ENCODE data around the gene SEMA5A. TPM values are rescaled to one million over a fixed set of nuclear protein-coding genes. Genes with fewer than 3 reads are reported as not detected.

Gene SEMA5A
- total RNA-seq, 5 donors from 2014 or later (not counting 1 experiment from before 2014, with no cell fraction given): 0.60 to 5.1 (median 1.5) TPM

DNA sequence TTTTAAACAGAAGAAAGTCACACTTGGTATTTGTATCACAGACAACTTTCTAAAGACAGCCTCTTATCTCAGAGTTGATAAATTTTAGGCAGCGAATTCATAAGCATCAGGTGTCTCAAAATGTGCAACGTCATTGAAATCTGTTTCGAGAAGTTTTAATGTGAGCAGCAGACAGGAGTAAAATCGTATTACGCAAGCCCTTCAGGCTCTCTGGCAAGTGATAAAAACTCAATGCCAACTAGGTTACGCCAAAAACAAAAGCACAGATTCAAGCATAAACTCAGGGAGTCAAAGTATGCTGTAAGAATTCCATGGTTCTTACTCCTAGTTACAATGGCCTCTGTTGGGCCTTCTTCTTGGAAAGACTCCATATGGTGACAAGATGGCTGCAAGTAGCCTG, 244.7 kb downstream of the SEMA5A start:
- ChIA-PET CTCF (no interaction called here), POLR2A (no interaction called here)
- Histone ChIP-seq H3K4me1 (ENCODE audit: control insufficient read depth in 1 of 2, extremely low read depth in 1 of 2, insufficient read depth in 2 of 2, low read length in 2 of 2) (no peaks in the 10 kb centered on the region), H3K36me3 (ENCODE audit: control insufficient read depth in 2 of 2, extremely low read depth in 1 of 2, insufficient read depth in 1 of 2, low read length in 1 of 2) (no peaks in the 10 kb centered on the region), H3K4me3 (ENCODE audit: control insufficient read depth in 1 of 2, extremely low read depth in 1 of 2, low read length in 1 of 2) (no peak overlapping the region), H3K9me3 (no peaks in the 10 kb centered on the region), H3K27me3 (replicated peaks in 1 of 2; ENCODE audit: control insufficient read depth in 2 of 2, extremely low read depth in 1 of 2, insufficient read depth in 2 of 2, low read length in 1 of 2) (no peaks in the 10 kb centered on the region), H3K27ac (ENCODE audit: low read length) (no peak overlapping the region)
- no peaks in the 10 kb centered on the region for H3K36me3 Mint-ChIP-seq
- H3K9me3 Mint-ChIP-seq: peaks cover 3 to 11% (median 8%) of the 10 kb centered on the region in 3 donors
- H3K4me1 Mint-ChIP-seq: no peaks in the 10 kb centered on the region
- no peak overlapping the region for H3K4me3 Mint-ChIP-seq
- H3K27me3 Mint-ChIP-seq: no peaks in the 10 kb centered on the region
- WGBS (ENCODE audit: insufficient coverage): 86% methylated on average over 4 of the region's 6 CpGs
- no peak overlapping the region for H3K27ac Mint-ChIP-seq
- ATAC-seq (replicated peaks in 1 of 4) (no peak), DNase-seq (no peak)

DNA sequence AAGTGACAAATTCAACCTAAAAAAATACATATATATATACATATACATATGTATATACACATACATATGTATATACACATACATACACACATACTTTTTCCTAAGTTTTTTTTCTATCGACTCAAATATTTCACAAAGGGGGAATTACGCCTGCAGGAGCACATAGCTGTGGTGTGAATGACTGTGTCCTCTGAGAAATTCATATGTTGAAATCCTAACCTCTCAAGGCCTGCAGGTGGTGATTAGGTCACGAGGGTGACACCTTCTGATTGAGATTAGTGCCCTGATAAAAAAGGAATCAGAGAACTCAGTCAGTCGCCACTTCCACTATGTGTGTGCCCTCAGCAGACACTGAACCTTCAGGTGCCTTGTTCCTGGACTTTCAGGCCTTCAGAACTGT, 248.7 kb downstream of the SEMA5A start:
- no peaks in the 10 kb centered on the region for H3K36me3 ChIP-seq (ENCODE audit: control insufficient read depth in 2 of 2, extremely low read depth in 1 of 2, insufficient read depth in 1 of 2, low read length in 1 of 2)
- DNase-seq (no peak), ATAC-seq (replicated peaks in 1 of 4) (no peak)
- H3K4me1 ChIP-seq (ENCODE audit: control insufficient read depth in 1 of 2, extremely low read depth in 1 of 2, insufficient read depth in 2 of 2, low read length in 2 of 2): no peaks in the 10 kb centered on the region
- no peaks in the 10 kb centered on the region for H3K27me3 ChIP-seq (replicated peaks in 1 of 2; ENCODE audit: control insufficient read depth in 2 of 2, extremely low read depth in 1 of 2, insufficient read depth in 2 of 2, low read length in 1 of 2)
- Mint-ChIP-seq H3K9me3 (peaks cover 6 to 11% (median 11%) of the 10 kb centered on the region in 3 donors), H3K4me3 (no peak overlapping the region), H3K36me3 (no peaks in the 10 kb centered on the region), H3K27me3 (no peaks in the 10 kb centered on the region), H3K4me1 (no peaks in the 10 kb centered on the region), H3K27ac (no peak overlapping the region)
- no peaks in the 10 kb centered on the region for H3K9me3 ChIP-seq
- ChIA-PET CTCF (no interaction called here), POLR2A (interaction anchor here in 1 of 2 donors (1.0 kb wide), 1 partner anchor 13 kb away, joined by 3 read pairs; no protein-coding TSS in a partner anchor)
- 100% methylated on average over 1 of the region's 4 CpGs for WGBS (ENCODE audit: insufficient coverage)
- H3K4me3 ChIP-seq (ENCODE audit: control insufficient read depth in 1 of 2, extremely low read depth in 1 of 2, low read length in 1 of 2): no peak overlapping the region
- no peak overlapping the region for H3K27ac ChIP-seq (ENCODE audit: low read length)

DNA sequence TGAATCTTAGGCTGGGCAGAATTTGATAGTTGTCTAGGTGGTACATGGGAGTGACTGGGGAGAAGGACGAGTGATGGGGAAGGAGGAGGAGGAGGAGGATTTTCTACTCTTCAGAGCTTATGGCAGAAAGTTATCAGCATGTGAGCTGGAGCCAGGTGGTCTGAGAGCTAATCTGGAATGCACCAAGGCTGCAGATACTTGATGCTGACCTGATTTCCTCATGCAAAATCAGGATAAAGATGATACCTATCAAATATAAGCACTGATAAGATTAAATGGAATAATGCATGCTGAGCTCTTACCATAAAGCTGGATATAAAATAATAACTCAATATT, 250.4 kb downstream of the SEMA5A start:
- no peaks in the 10 kb centered on the region for H3K9me3 ChIP-seq
- no peak overlapping the region for H3K4me3 ChIP-seq (ENCODE audit: control insufficient read depth in 1 of 2, extremely low read depth in 1 of 2, low read length in 1 of 2)
- no peaks in the 10 kb centered on the region for H3K27me3 ChIP-seq (replicated peaks in 1 of 2; ENCODE audit: control insufficient read depth in 2 of 2, extremely low read depth in 1 of 2, insufficient read depth in 2 of 2, low read length in 1 of 2)
- Mint-ChIP-seq H3K27ac (no peak overlapping the region), H3K4me3 (no peak overlapping the region), H3K36me3 (no peaks in the 10 kb centered on the region), H3K27me3 (no peaks in the 10 kb centered on the region), H3K4me1 (no peaks in the 10 kb centered on the region), H3K9me3 (peaks cover 6 to 9% (median 8%) of the 10 kb centered on the region in 3 donors)
- ATAC-seq (replicated peaks in 1 of 4) (no peak), DNase-seq (no peak)
- H3K27ac ChIP-seq (ENCODE audit: low read length): no peak overlapping the region
- no peaks in the 10 kb centered on the region for H3K4me1 ChIP-seq (ENCODE audit: control insufficient read depth in 1 of 2, extremely low read depth in 1 of 2, insufficient read depth in 2 of 2, low read length in 2 of 2)
- 57% methylated on average over 1 of the region's 1 CpG for WGBS (ENCODE audit: insufficient coverage)
- H3K36me3 ChIP-seq (ENCODE audit: control insufficient read depth in 2 of 2, extremely low read depth in 1 of 2, insufficient read depth in 1 of 2, low read length in 1 of 2): no peaks in the 10 kb centered on the region
- ChIA-PET CTCF (no interaction called here), POLR2A (no interaction called here)

DNA sequence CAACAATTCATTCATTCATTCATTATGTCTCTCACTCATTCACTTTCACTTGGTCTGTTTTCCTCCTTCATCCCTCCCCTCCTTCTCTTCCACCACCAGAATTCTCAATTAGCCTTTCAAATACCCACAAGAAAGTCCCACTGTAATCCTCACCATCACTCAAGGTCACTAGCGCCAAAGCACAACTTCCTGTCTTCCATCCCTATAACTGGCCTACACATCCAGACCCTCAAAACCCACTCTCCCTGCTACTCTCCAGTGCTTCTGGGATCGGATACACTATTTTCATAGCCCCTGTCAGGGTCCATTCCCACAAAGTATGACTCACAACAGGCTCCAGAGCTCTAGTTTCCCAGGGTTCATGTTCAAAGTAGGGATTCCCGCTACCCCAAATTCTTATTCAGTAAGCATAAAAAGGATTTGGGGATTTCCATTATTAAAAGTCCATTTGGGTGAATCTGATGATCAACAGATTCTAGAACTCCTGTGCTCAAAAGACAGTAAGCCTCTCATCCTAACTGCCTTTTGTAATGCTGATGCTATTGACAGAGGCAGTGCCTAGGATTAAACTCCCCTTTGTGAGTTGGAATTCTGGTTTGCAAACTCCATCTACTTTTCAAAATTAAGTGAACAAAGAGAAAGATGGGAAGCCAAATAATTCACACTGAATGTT, 250.9 kb downstream of the SEMA5A start:
- Mint-ChIP-seq H3K4me3 (no peak overlapping the region), H3K27me3 (no peaks in the 10 kb centered on the region), H3K9me3 (peaks cover 6 to 8% (median 6%) of the 10 kb centered on the region in 3 donors), H3K36me3 (no peaks in the 10 kb centered on the region), H3K4me1 (no peaks in the 10 kb centered on the region), H3K27ac (no peak overlapping the region)
- H3K27ac ChIP-seq (ENCODE audit: low read length): no peak overlapping the region
- no peaks in the 10 kb centered on the region for H3K27me3 ChIP-seq (replicated peaks in 1 of 2; ENCODE audit: control insufficient read depth in 2 of 2, extremely low read depth in 1 of 2, insufficient read depth in 2 of 2, low read length in 1 of 2)
- POLR2A ChIA-PET: no interaction called here
- no peaks in the 10 kb centered on the region for H3K36me3 ChIP-seq (ENCODE audit: control insufficient read depth in 2 of 2, extremely low read depth in 1 of 2, insufficient read depth in 1 of 2, low read length in 1 of 2)
- CTCF ChIA-PET: no interaction called here
- DNase-seq: no peak
- no peaks in the 10 kb centered on the region for H3K4me1 ChIP-seq (ENCODE audit: control insufficient read depth in 1 of 2, extremely low read depth in 1 of 2, insufficient read depth in 2 of 2, low read length in 2 of 2)
- no peaks in the 10 kb centered on the region for H3K9me3 ChIP-seq
- 65% methylated on average over 2 of the region's 3 CpGs for WGBS (ENCODE audit: insufficient coverage)
- H3K4me3 ChIP-seq (ENCODE audit: control insufficient read depth in 1 of 2, extremely low read depth in 1 of 2, low read length in 1 of 2): no peak overlapping the region
- ATAC-seq (replicated peaks in 1 of 4): no peak

DNA sequence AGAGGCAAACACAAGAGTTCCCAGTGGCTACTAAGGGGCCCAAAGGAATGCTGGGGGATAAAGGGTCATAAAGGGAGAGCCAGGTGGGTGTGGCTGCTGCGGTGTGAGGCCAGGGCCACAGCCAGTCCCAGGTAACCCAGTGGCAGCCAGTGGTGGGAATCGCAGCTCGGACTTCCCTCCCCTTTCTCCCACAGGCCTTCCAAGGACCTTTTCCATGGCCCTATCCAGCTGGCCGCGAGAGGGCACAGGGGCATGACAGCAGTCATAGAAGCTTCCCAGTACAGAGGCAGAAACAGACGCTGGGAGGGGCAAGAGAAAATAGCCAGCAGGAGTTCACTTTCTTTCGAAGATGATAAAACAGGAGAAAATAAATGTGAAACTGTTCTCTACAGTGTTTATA, 257.6 kb downstream of the SEMA5A start:
- Mint-ChIP-seq H3K9me3 (peaks cover 0 to 10% (median 0%) of the 10 kb centered on the region in 3 donors), H3K27ac (no peak overlapping the region), H3K36me3 (no peaks in the 10 kb centered on the region), H3K4me3 (no peak overlapping the region), H3K4me1 (no peaks in the 10 kb centered on the region), H3K27me3 (no peaks in the 10 kb centered on the region)
- ATAC-seq (replicated peaks in 1 of 4) (no peak), DNase-seq (no peak)
- Histone ChIP-seq H3K4me1 (ENCODE audit: control insufficient read depth in 1 of 2, extremely low read depth in 1 of 2, insufficient read depth in 2 of 2, low read length in 2 of 2) (no peaks in the 10 kb centered on the region), H3K9me3 (no peaks in the 10 kb centered on the region), H3K4me3 (ENCODE audit: control insufficient read depth in 1 of 2, extremely low read depth in 1 of 2, low read length in 1 of 2) (no peak overlapping the region), H3K36me3 (ENCODE audit: control insufficient read depth in 2 of 2, extremely low read depth in 1 of 2, insufficient read depth in 1 of 2, low read length in 1 of 2) (no peaks in the 10 kb centered on the region), H3K27ac (ENCODE audit: low read length) (no peak overlapping the region), H3K27me3 (replicated peaks in 1 of 2; ENCODE audit: control insufficient read depth in 2 of 2, extremely low read depth in 1 of 2, insufficient read depth in 2 of 2, low read length in 1 of 2) (no peaks in the 10 kb centered on the region)
- WGBS (ENCODE audit: insufficient coverage): no CpG with 5 or more reads among the region's 7 CpGs
- ChIA-PET CTCF (no interaction called here), POLR2A (no interaction called here)

DNA sequence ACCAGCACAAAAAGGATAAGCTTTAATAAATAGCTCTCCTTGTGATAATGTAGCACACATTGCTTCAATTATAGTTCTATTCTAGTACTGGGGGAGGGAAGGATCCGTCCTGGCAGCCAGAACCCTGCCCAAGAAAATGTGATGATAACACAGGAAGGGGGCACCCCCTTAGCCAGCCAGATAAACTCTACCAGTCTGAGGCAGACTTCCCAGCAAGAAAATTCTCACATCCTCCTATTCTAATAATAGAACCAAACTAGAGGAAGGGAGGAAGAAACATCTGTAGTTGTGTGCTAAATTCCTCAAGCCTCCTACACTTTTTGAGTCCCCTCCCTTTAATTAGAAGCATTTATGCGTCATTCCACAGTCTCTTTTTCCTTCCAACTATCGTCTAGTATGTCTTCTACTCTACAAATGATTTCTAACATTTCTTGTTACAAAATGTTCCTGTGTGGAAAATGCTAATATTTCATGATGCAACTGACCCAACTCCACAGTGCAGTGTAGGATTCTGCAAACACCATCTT, 261.0 kb downstream of the SEMA5A start:
- no CpG with 5 or more reads among the region's 3 CpGs for WGBS (ENCODE audit: insufficient coverage)
- Histone ChIP-seq H3K4me3 (ENCODE audit: control insufficient read depth in 1 of 2, extremely low read depth in 1 of 2, low read length in 1 of 2) (no peak overlapping the region), H3K27me3 (replicated peaks in 1 of 2; ENCODE audit: control insufficient read depth in 2 of 2, extremely low read depth in 1 of 2, insufficient read depth in 2 of 2, low read length in 1 of 2) (no peaks in the 10 kb centered on the region), H3K36me3 (ENCODE audit: control insufficient read depth in 2 of 2, extremely low read depth in 1 of 2, insufficient read depth in 1 of 2, low read length in 1 of 2) (no peaks in the 10 kb centered on the region), H3K4me1 (ENCODE audit: control insufficient read depth in 1 of 2, extremely low read depth in 1 of 2, insufficient read depth in 2 of 2, low read length in 2 of 2) (no peaks in the 10 kb centered on the region), H3K9me3 (no peaks in the 10 kb centered on the region), H3K27ac (ENCODE audit: low read length) (no peak overlapping the region)
- H3K27ac Mint-ChIP-seq: no peak overlapping the region
- DNase-seq (no peak), ATAC-seq (replicated peaks in 1 of 4) (no peak)
- no peaks in the 10 kb centered on the region for H3K4me1 Mint-ChIP-seq
- POLR2A ChIA-PET: no interaction called here
- no peaks in the 10 kb centered on the region for H3K36me3 Mint-ChIP-seq
- no peak overlapping the region for H3K4me3 Mint-ChIP-seq
- peaks cover 0 to 10% (median 0%) of the 10 kb centered on the region in 3 donors for H3K9me3 Mint-ChIP-seq
- CTCF ChIA-PET: no interaction called here
- H3K27me3 Mint-ChIP-seq: no peaks in the 10 kb centered on the region

DNA sequence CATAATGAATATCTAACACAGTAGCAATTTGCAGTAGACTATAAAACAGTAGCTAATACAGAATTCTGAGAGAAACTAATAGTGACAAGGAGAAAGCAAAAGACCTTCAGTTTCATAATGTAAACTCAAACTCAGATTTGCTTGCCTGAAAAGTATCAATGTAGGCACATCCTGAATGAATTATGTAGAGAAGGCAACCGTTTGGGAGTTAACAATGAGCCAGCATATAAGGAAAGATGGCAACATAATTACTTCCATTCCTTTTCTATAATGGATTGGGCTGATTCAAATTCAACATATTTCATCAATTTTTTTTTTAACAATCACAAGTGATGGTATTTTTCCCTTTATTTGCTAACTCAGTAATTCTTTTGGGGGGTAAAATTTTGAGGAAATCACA, 261.6 kb downstream of the SEMA5A start:
- Histone ChIP-seq H3K27me3 (replicated peaks in 1 of 2; ENCODE audit: control insufficient read depth in 2 of 2, extremely low read depth in 1 of 2, insufficient read depth in 2 of 2, low read length in 1 of 2) (no peaks in the 10 kb centered on the region), H3K4me1 (ENCODE audit: control insufficient read depth in 1 of 2, extremely low read depth in 1 of 2, insufficient read depth in 2 of 2, low read length in 2 of 2) (no peaks in the 10 kb centered on the region), H3K36me3 (ENCODE audit: control insufficient read depth in 2 of 2, extremely low read depth in 1 of 2, insufficient read depth in 1 of 2, low read length in 1 of 2) (no peaks in the 10 kb centered on the region), H3K4me3 (ENCODE audit: control insufficient read depth in 1 of 2, extremely low read depth in 1 of 2, low read length in 1 of 2) (no peak overlapping the region), H3K9me3 (no peaks in the 10 kb centered on the region), H3K27ac (ENCODE audit: low read length) (no peak overlapping the region)
- DNase-seq: no peak
- Mint-ChIP-seq H3K36me3 (no peaks in the 10 kb centered on the region), H3K27me3 (no peaks in the 10 kb centered on the region), H3K4me1 (no peaks in the 10 kb centered on the region), H3K27ac (no peak overlapping the region), H3K9me3 (peaks cover 0 to 10% (median 2%) of the 10 kb centered on the region in 3 donors), H3K4me3 (no peak overlapping the region)
- no CpG with 5 or more reads among the region's 1 CpG for WGBS (ENCODE audit: insufficient coverage)
- ChIA-PET CTCF (no interaction called here), POLR2A (no interaction called here)
- no peak for ATAC-seq (replicated peaks in 1 of 4)

Measured in T-cell (primary cell).